ENCODE data around the gene FUT9.

DNA sequence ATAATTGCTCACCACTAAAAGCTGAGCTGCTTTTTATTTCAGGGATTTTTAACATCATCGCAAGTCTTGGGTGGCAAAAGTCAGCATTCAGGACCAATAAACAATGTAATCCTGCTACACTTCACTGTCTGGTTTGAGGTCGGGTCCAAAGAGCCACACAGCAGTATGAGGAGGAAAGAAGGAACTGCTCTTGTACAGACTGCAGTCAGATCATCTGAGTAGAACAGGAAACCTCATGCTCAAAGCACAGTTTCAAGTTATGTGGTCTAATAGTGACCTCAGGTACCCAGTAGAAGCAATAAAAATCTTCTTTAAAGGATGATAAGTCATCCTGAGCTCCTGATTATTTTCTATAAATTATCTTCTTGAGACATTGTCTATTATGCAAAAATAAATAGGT is 211.4 kb downstream of the FUT9 start:
- TF ChIP-seq, protein P1, sequence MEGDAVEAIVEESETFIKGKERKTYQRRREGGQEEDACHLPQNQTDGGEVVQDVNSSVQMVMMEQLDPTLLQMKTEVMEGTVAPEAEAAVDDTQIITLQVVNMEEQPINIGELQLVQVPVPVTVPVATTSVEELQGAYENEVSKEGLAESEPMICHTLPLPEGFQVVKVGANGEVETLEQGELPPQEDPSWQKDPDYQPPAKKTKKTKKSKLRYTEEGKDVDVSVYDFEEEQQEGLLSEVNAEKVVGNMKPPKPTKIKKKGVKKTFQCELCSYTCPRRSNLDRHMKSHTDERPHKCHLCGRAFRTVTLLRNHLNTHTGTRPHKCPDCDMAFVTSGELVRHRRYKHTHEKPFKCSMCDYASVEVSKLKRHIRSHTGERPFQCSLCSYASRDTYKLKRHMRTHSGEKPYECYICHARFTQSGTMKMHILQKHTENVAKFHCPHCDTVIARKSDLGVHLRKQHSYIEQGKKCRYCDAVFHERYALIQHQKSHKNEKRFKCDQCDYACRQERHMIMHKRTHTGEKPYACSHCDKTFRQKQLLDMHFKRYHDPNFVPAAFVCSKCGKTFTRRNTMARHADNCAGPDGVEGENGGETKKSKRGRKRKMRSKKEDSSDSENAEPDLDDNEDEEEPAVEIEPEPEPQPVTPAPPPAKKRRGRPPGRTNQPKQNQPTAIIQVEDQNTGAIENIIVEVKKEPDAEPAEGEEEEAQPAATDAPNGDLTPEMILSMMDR (conservative IDR thresholded peaks at IDR 0.05 in 1 of 2, IDR thresholded peaks at IDR 0.05 in 1 of 2; ENCODE audit: low read depth in 1 of 2, low read length in 2 of 2) = no peak
- TF ChIP-seq EZH2 (IDR thresholded peaks at IDR 0.05; ENCODE audit: low read length, missing control alignments) = no peak
